IPS-18a (cell line): ENCODE data around the gene ARHGEF12.

Experiments
- H3K27ac ChIP-seq: one replicate; pipeline ENCODE4 v1.5.1; 2013; ENCODE audit warnings: low read length
- H3K27me3 ChIP-seq: one replicate; pipeline ENCODE4 v1.6.1; 2013; ENCODE audit warnings: mild to moderate bottlenecking, low read length; ENCODE audit not compliant: control insufficient read depth, insufficient read depth
- H3K36me3 ChIP-seq: one replicate; pipeline ENCODE4 v1.6.1; 2013; ENCODE audit warnings: low read depth, low read length; ENCODE audit not compliant: control insufficient read depth
- H3K4me1 ChIP-seq: one replicate; pipeline ENCODE4 v1.6.1; 2013; ENCODE audit warnings: low read depth, low read length; ENCODE audit not compliant: control insufficient read depth
- H3K4me3 ChIP-seq: one replicate; pipeline ENCODE4 v1.5.1; 2013; ENCODE audit warnings: low read length
- H3K9ac ChIP-seq: one replicate; pipeline ENCODE4 v1.6.1; 2013; ENCODE audit warnings: mild to moderate bottlenecking, low read length, moderate library complexity
- H3K9me3 ChIP-seq: one replicate; pipeline ENCODE4 v1.6.1; 2013; ENCODE audit warnings: low read depth, low read length; ENCODE audit not compliant: control insufficient read depth

ARHGEF12 gene

GRCh38 chr11:120336641-120337354, 585 bp downstream of the ARHGEF12 start:
- Histone ChIP-seq H3K9ac (peak overlapping the region; percentile 77), H3K27me3 (no peaks in the 10 kb centered on the region), H3K4me3 (peak overlapping the region; percentile 99), H3K36me3 (no peaks in the 10 kb centered on the region), H3K4me1 (peaks cover 24% of the 10 kb centered on the region), H3K27ac (no peak overlapping the region), H3K9me3 (no peaks in the 10 kb centered on the region)

GRCh38 chr11:120337355-120338106, 1.3 kb downstream of the ARHGEF12 start:
- no peaks in the 10 kb centered on the region for H3K9me3 ChIP-seq
- peaks cover 24% of the 10 kb centered on the region for H3K4me1 ChIP-seq
- no peak overlapping the region for H3K27ac ChIP-seq
- peak overlapping the region; percentile 77 for H3K9ac ChIP-seq
- H3K4me3 ChIP-seq: peak overlapping the region; percentile 99
- no peaks in the 10 kb centered on the region for H3K36me3 ChIP-seq
- H3K27me3 ChIP-seq: no peaks in the 10 kb centered on the region

- Histone ChIP-seq H3K4me3 (peak overlapping the region; percentile 99), H3K9me3 (no peaks in the 10 kb centered on the region), H3K4me1 (peaks cover 25% of the 10 kb centered on the region), H3K27ac (no peak overlapping the region), H3K9ac (no peak overlapping the region), H3K27me3 (no peaks in the 10 kb centered on the region), H3K36me3 (no peaks in the 10 kb centered on the region)
Measured at GRCh38 chr11:120338107-120338933, 2.1 kb downstream of the ARHGEF12 start.

- no peak overlapping the region for H3K9ac ChIP-seq
- H3K4me1 ChIP-seq: peaks cover 28% of the 10 kb centered on the region
- H3K27ac ChIP-seq: no peak overlapping the region
- no peak overlapping the region for H3K4me3 ChIP-seq
- H3K27me3 ChIP-seq: no peaks in the 10 kb centered on the region
- no peaks in the 10 kb centered on the region for H3K36me3 ChIP-seq
- H3K9me3 ChIP-seq: no peaks in the 10 kb centered on the region
Measured at GRCh38 chr11:120339394-120339890, 3.2 kb downstream of the ARHGEF12 start.

GRCh38 chr11:120340529-120340928, 4.3 kb downstream of the ARHGEF12 start:
- Histone ChIP-seq H3K36me3 (no peaks in the 10 kb centered on the region), H3K9ac (no peak overlapping the region), H3K27ac (no peak overlapping the region), H3K4me1 (peaks cover 22% of the 10 kb centered on the region), H3K27me3 (no peaks in the 10 kb centered on the region), H3K4me3 (no peak overlapping the region), H3K9me3 (no peaks in the 10 kb centered on the region)

- Histone ChIP-seq H3K27me3 (no peaks in the 10 kb centered on the region), H3K27ac (no peak overlapping the region), H3K36me3 (no peaks in the 10 kb centered on the region), H3K9me3 (no peaks in the 10 kb centered on the region), H3K9ac (no peak overlapping the region), H3K4me3 (no peak overlapping the region), H3K4me1 (peaks cover 22% of the 10 kb centered on the region)
Measured at GRCh38 chr11:120342226-120342625, 6.0 kb downstream of the ARHGEF12 start.

- no peak overlapping the region for H3K9ac ChIP-seq
- H3K27ac ChIP-seq: no peak overlapping the region
- H3K9me3 ChIP-seq: no peaks in the 10 kb centered on the region
- peaks cover 21% of the 10 kb centered on the region for H3K4me1 ChIP-seq
- H3K36me3 ChIP-seq: no peaks in the 10 kb centered on the region
- no peaks in the 10 kb centered on the region for H3K27me3 ChIP-seq
- H3K4me3 ChIP-seq: no peak overlapping the region
Measured at GRCh38 chr11:120342678-120343077, 6.5 kb downstream of the ARHGEF12 start.

GRCh38 chr11:120343429-120343828, 7.2 kb downstream of the ARHGEF12 start:
- Histone ChIP-seq H3K27me3 (no peaks in the 10 kb centered on the region), H3K4me1 (peaks cover 14% of the 10 kb centered on the region), H3K27ac (no peak overlapping the region), H3K9me3 (no peaks in the 10 kb centered on the region), H3K4me3 (no peak overlapping the region), H3K9ac (no peak overlapping the region), H3K36me3 (no peaks in the 10 kb centered on the region)

GRCh38 chr11:120344302-120345004, 8.2 kb downstream of the ARHGEF12 start:
- Histone ChIP-seq H3K9ac (no peak overlapping the region), H3K4me1 (peaks cover 7% of the 10 kb centered on the region), H3K4me3 (no peak overlapping the region), H3K27me3 (no peaks in the 10 kb centered on the region), H3K9me3 (no peaks in the 10 kb centered on the region), H3K27ac (no peak overlapping the region), H3K36me3 (no peaks in the 10 kb centered on the region)

- no peaks in the 10 kb centered on the region for H3K27me3 ChIP-seq
- H3K36me3 ChIP-seq: no peaks in the 10 kb centered on the region
- no peak overlapping the region for H3K4me3 ChIP-seq
- H3K9me3 ChIP-seq: no peaks in the 10 kb centered on the region
- H3K27ac ChIP-seq: no peak overlapping the region
- no peak overlapping the region for H3K9ac ChIP-seq
- peaks cover 5% of the 10 kb centered on the region for H3K4me1 ChIP-seq
Measured at GRCh38 chr11:120346233-120346632, 10.0 kb downstream of the ARHGEF12 start.

GRCh38 chr11:120350637-120351036, 14.4 kb downstream of the ARHGEF12 start:
- H3K4me1 ChIP-seq: peaks cover 6% of the 10 kb centered on the region
- no peak overlapping the region for H3K9ac ChIP-seq
- H3K36me3 ChIP-seq: no peaks in the 10 kb centered on the region
- H3K4me3 ChIP-seq: no peak overlapping the region
- no peaks in the 10 kb centered on the region for H3K27me3 ChIP-seq
- no peak overlapping the region for H3K27ac ChIP-seq
- no peaks in the 10 kb centered on the region for H3K9me3 ChIP-seq
